A673 (cell line): Measurements from ENCODE around the gene TBXT. TPM values are rescaled to one million over a fixed set of nuclear protein-coding genes. Genes with fewer than 3 reads are reported as not detected.

Experiments used
- BruUV-seq: library from RNA; stranded (reverse); fragments of 400-500 nt; replicated peaks from 2 replicates; lab custom pipeline; 2021; lab: Mats Ljungman, UMichigan
- CTCF ChIA-PET: fragments of 300-600 bp; sonication (Branson Sonifier 250); formaldehyde crosslinking; loops from one replicate; lab custom pipeline; 2022; ENCODE audit warnings: antibody characterized with exemption; lab: Charles Lee
- POLR2A ChIA-PET: fragments of 300-600 bp; sonication (Branson Sonifier 250); formaldehyde crosslinking; loops from one replicate; lab custom pipeline; 2022; ENCODE audit warnings: antibody characterized with exemption; ENCODE audit not compliant: low non-redundant PET; lab: Charles Lee
- DNase-seq: peaks from one replicate; pipeline ENCODE4 v3.0.0-alpha.2; 2015; ENCODE audit warnings: low spot score
- H3K27ac ChIP-seq: fragments of 200-600 bp; sonication (generic); 2 replicates; pipeline ENCODE4 v1.5.1; 2016; ENCODE audit warnings: mixed run types, low read depth, mild to moderate bottlenecking, mixed read lengths, antibody characterized with exemption, low read length; ENCODE audit not compliant: poor library complexity, severe bottlenecking
- H3K27me3 ChIP-seq: fragments of 200-600 bp; sonication (generic); replicated peaks from 2 replicates; pipeline ENCODE4 v1.6.1; 2017; ENCODE audit warnings: mixed run types, low read depth, mild to moderate bottlenecking, mixed read lengths, antibody characterized with exemption, low read length; ENCODE audit not compliant: insufficient read depth, poor library complexity
- H3K36me3 ChIP-seq: fragments of 200-600 bp; sonication (generic); 2 replicates; pipeline ENCODE4 v1.6.1; 2016; ENCODE audit warnings: mixed run types, mild to moderate bottlenecking, mixed read lengths, antibody characterized with exemption, low read length; ENCODE audit not compliant: insufficient read depth, poor library complexity, severe bottlenecking
- H3K4me1 ChIP-seq: fragments of 200-600 bp; sonication (generic); 2 replicates; pipeline ENCODE4 v1.6.1; 2017; ENCODE audit warnings: mixed run types, mild to moderate bottlenecking, mixed read lengths, antibody characterized with exemption, low read length; ENCODE audit not compliant: insufficient read depth, poor library complexity, severe bottlenecking
- H3K4me3 ChIP-seq: fragments of 200-600 bp; sonication (generic); 2 replicates; pipeline ENCODE4 v1.5.1; 2016; ENCODE audit warnings: low read depth, mixed run types, mild to moderate bottlenecking, mixed read lengths, low read length; ENCODE audit not compliant: poor library complexity, severe bottlenecking
- H3K9me3 ChIP-seq: fragments of 200-600 bp; sonication (generic); 2 replicates; pipeline ENCODE4 v1.6.1; 2016; ENCODE audit warnings: mixed run types, low read depth, mild to moderate bottlenecking, mixed read lengths, antibody characterized with exemption, low read length; ENCODE audit not compliant: poor library complexity, severe bottlenecking
- CTCF ChIP-seq: fragments of 300-800, 200-600 bp; sonication (generic); conservative IDR thresholded peaks from 2 replicates; pipeline ENCODE4 v1.5.1; 2017; ENCODE audit warnings: low read depth, mild to moderate bottlenecking, antibody characterized with exemption, low read length, moderate library complexity, mixed read lengths
- EZH2 ChIP-seq: fragments of 200-600 bp; sonication (generic); IDR thresholded peaks from 2 replicates; pipeline ENCODE4 v1.6.1; 2017; ENCODE audit warnings: borderline replicate concordance, low read depth, mild to moderate bottlenecking, mixed read lengths, antibody characterized with exemption, low read length; ENCODE audit not compliant: poor library complexity, severe bottlenecking
- intact Hi-C: fragments of 100-400 bp; cut with micrococcal nuclease; formaldehyde crosslinking; loops from one replicate; pipeline ENCODE4 v1.10.0; 2022; ENCODE audit not compliant: unreplicated experiment
- total RNA-seq: library from RNA; stranded (reverse); gene quantifications from 2 replicates; pipeline ENCODE4 v1.2.3, GENCODE V29; 2021

Gene TBXT
- total RNA-seq, 1 experiment from 2014 or later: not detected

- ChIA-PET CTCF (no interaction called here), POLR2A (no interaction called here)
- Histone ChIP-seq H3K36me3 (no peaks in the 10 kb centered on the region), H3K27me3 (peaks cover 33% of the 10 kb centered on the region), H3K4me3 (no peak overlapping the region), H3K9me3 (no peaks in the 10 kb centered on the region), H3K27ac (no peak overlapping the region), H3K4me1 (no peaks in the 10 kb centered on the region)
- no peak for DNase-seq
- TF ChIP-seq CTCF (no peak), EZH2 (no peak)
- no TSS peak for BruUV-seq
- intact Hi-C loops: no loop called here
Measured at GRCh38 chr6:166109608-166110007, 58.0 kb downstream of the TBXT start.

Other genes starting within 250 kb of the TBXT start
- gene PRR18, start 140.5 kb upstream of the TBXT start, total RNA-seq: 0.17 and 0.50 TPM in 2 replicates
- gene SFT2D1, start 174.7 kb upstream of the TBXT start, total RNA-seq: 52.8 and 62.0 TPM in 2 replicates
- 34.9 and 35.9 TPM in 2 replicates for gene MPC1, start 215.1 kb upstream of the TBXT start, total RNA-seq